T1000 (cell line): Measurements from ENCODE around the gene KIF21A.

Experiments
- DNase-seq: peaks from one replicate; lab custom pipeline; 2025; ENCODE audit warnings: mixed read lengths; lab: John Stamatoyannopoulos, UW

The KIF21A gene

GRCh38 chr12:39440101-39440500, 2.8 kb downstream of the KIF21A start:
- no peak for DNase-seq

- DNase-seq: no peak
Observed at GRCh38 chr12:39435531-39435930, 7.4 kb downstream of the KIF21A start.

GRCh38 chr12:39431797-39432196, 11.1 kb downstream of the KIF21A start:
- no peak for DNase-seq

- no peak for DNase-seq
Observed at GRCh38 chr12:39431002-39431796, 11.7 kb downstream of the KIF21A start.

GRCh38 chr12:39429809-39430208, 13.1 kb downstream of the KIF21A start:
- DNase-seq: no peak

- DNase-seq: no peak
Observed at GRCh38 chr12:39427360-39427808, 15.5 kb downstream of the KIF21A start.

GRCh38 chr12:39426636-39427240, 16.2 kb downstream of the KIF21A start:
- no peak for DNase-seq

GRCh38 chr12:39420043-39420442, 22.9 kb downstream of the KIF21A start:
- no peak for DNase-seq

GRCh38 chr12:39419471-39419870, 23.4 kb downstream of the KIF21A start:
- no peak for DNase-seq

GRCh38 chr12:39417916-39418315, 25.0 kb downstream of the KIF21A start:
- no peak for DNase-seq

GRCh38 chr12:39413836-39414771, 28.8 kb downstream of the KIF21A start:
- no peak for DNase-seq

- no peak for DNase-seq
Observed at GRCh38 chr12:39412210-39412609, 30.7 kb downstream of the KIF21A start.

- no peak for DNase-seq
Observed at GRCh38 chr12:39406262-39406661, 36.7 kb downstream of the KIF21A start.

- no peak for DNase-seq
Observed at GRCh38 chr12:39405580-39405979, 37.3 kb downstream of the KIF21A start.

GRCh38 chr12:39404000-39404399, 38.9 kb downstream of the KIF21A start:
- DNase-seq: no peak

- no peak for DNase-seq
Observed at GRCh38 chr12:39403376-39403775, 39.5 kb downstream of the KIF21A start.

GRCh38 chr12:39402922-39403321, 40.0 kb downstream of the KIF21A start:
- no peak for DNase-seq

GRCh38 chr12:39401459-39401858, 41.5 kb downstream of the KIF21A start:
- no peak for DNase-seq

GRCh38 chr12:39395866-39396265, 47.1 kb downstream of the KIF21A start:
- DNase-seq: no peak

GRCh38 chr12:39393890-39394289, 49.0 kb downstream of the KIF21A start:
- no peak for DNase-seq

GRCh38 chr12:39393179-39393578, 49.7 kb downstream of the KIF21A start:
- DNase-seq: no peak

- no peak for DNase-seq
Observed at GRCh38 chr12:39392154-39392925, 50.6 kb downstream of the KIF21A start.
